Progenitor cell of endocrine pancreas (in vitro differentiated cells): ENCODE measurements around the gene MTFP1. TPM values are rescaled to one million over a fixed set of nuclear protein-coding genes. Genes with fewer than 3 reads are reported as not detected.

Source experiments
- DNase-seq: peaks from one replicate; pipeline ENCODE4 v3.0.0; 2021; ENCODE audit warnings: low spot score; ENCODE audit not compliant: unreplicated experiment
- H3K27ac Mint-ChIP-seq: 2 replicates; pipeline ENCODE4 v1.8.0; 2021; ENCODE audit warnings: mild to moderate bottlenecking, moderate library complexity, mixed read lengths
- H3K27me3 Mint-ChIP-seq: 2 replicates; pipeline ENCODE4 v1.8.0; 2021; ENCODE audit warnings: mixed read lengths
- H3K36me3 Mint-ChIP-seq: 2 replicates; pipeline ENCODE4 v1.8.0; 2022; ENCODE audit warnings: mixed read lengths; ENCODE audit not compliant: insufficient read depth
- H3K4me1 Mint-ChIP-seq: 2 replicates; pipeline ENCODE4 v1.8.0; 2021; ENCODE audit warnings: low read depth, mixed read lengths
- H3K4me3 Mint-ChIP-seq: 2 replicates; pipeline ENCODE4 v1.8.0; 2021; ENCODE audit warnings: low read depth, mild to moderate bottlenecking, moderate library complexity, mixed read lengths
- H3K9me3 Mint-ChIP-seq: 2 replicates; pipeline ENCODE4 v1.8.0; 2021; ENCODE audit warnings: low read depth, mixed read lengths
- total RNA-seq: library from RNA; stranded (reverse); gene quantifications from 2 replicates; pipeline ENCODE4 v1.2.1, GENCODE V29; 2021
- TF ChIP-seq, protein P1 (sequence below): fragments of 200-600 bp; sonication (generic); IDR thresholded peaks from one replicate; pipeline ENCODE4 v1.5.0; 2021; ENCODE audit warnings: antibody characterized with exemption, mild to moderate bottlenecking; ENCODE audit not compliant: unreplicated experiment

The MTFP1 gene
- total RNA-seq, 1 donor from 2014 or later = 16.6 TPM

DNA sequence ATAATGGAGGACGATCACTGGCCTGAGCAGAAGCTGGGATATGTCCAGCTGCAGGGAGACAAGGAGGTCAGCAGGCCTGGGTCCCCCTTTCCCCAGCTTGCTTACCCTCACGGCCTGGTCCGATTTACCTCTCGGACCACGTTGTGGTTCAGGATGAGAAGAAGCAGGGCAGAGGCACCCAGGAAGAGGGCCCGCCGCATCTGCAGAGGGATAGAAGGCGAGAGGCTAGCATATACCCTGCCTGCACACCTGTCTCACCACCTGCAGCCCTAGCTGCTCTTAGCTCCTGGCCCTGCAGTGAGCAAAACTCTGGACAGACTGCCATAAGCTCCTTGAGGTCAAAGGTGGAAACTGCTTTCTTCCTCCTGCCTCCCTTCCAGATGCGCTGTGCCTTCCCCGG lies 39.6 kb upstream of the MTFP1 start:
- Mint-ChIP-seq H3K27ac (no peak overlapping the region), H3K4me1 (peaks cover 10% of the 10 kb centered on the region), H3K36me3 (peaks cover 1% of the 10 kb centered on the region), H3K27me3 (peaks cover 5% of the 10 kb centered on the region), H3K9me3 (no peaks in the 10 kb centered on the region), H3K4me3 (peak overlapping the region; percentile 77)
- no peak for DNase-seq
- TF ChIP-seq, protein P1, sequence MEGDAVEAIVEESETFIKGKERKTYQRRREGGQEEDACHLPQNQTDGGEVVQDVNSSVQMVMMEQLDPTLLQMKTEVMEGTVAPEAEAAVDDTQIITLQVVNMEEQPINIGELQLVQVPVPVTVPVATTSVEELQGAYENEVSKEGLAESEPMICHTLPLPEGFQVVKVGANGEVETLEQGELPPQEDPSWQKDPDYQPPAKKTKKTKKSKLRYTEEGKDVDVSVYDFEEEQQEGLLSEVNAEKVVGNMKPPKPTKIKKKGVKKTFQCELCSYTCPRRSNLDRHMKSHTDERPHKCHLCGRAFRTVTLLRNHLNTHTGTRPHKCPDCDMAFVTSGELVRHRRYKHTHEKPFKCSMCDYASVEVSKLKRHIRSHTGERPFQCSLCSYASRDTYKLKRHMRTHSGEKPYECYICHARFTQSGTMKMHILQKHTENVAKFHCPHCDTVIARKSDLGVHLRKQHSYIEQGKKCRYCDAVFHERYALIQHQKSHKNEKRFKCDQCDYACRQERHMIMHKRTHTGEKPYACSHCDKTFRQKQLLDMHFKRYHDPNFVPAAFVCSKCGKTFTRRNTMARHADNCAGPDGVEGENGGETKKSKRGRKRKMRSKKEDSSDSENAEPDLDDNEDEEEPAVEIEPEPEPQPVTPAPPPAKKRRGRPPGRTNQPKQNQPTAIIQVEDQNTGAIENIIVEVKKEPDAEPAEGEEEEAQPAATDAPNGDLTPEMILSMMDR = no peak

DNA sequence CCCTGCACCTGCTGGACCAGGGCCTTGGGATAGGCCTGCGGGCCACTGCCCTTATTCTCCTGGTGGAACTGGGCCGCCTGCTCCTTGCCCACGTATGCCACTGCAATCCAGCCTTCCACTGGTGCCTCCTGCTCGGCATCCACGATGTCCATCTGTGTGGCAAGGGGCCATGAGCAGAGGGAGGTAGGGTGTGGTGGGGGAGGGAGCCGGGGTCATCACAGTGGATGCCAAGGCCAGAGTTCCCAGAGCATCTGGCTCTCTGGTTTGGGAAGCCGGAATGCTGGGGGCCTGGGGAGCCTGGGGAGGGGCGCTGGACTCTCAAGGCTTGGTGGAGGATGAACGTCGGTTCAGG lies 39.0 kb upstream of the MTFP1 start:
- Mint-ChIP-seq H3K27ac (peak overlapping the region; percentile 79), H3K4me3 (peak overlapping the region; percentile 77), H3K36me3 (peaks cover 1% of the 10 kb centered on the region), H3K9me3 (no peaks in the 10 kb centered on the region), H3K27me3 (peaks cover 5% of the 10 kb centered on the region), H3K4me1 (peaks cover 10% of the 10 kb centered on the region)
- TF ChIP-seq, protein P1 = no peak
- no peak for DNase-seq

DNA sequence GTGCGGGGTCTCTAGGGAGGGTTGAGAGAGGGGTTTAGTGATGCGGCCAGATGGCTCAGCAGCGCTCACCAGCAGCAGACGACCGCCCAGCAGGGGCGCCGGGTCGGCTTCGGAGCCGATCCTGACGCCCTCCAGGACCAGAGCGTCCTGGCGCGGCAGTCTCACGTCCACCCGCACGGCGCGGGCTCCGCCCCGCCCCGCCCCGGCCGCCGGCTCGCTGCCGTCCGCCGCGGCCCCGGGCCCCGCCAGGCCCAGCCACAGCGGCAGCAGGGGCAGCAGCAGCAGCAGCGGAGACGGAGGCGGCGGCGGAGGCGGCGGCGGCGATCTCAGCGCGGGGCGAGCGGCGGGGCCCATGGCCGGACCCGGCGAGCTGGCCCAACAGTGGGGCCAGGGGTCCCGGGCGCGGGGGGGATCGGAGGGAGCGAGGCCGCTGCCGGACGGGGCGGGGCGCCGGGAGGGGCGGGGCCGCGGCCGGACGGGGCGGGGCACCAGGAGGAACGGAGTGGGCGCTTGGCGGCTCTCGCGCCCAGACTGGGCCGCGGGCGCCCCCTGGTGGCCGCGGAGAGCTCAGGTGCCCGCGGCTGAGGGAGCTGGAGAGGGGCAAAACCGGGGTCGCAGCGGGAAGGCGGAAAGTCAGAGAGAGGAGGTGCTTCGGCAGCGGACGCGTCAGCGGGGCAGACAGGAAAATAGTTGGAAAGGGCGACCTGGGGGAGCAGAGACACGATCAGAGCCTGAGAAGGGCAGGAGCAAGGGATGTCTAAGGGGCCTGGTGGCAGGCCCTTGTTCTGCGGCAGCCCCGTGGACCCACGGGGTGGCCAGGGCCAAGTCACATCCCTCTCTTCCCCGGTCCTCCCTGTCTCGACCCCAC lies 38.4 kb upstream of the MTFP1 start, which contains the start of gene RNF215:
RNF215 (minus strand) TSS at position 452 of the 868 bp plus-strand sequence; CDS start at position 354, 98 bp downstream.
- Mint-ChIP-seq H3K9me3 (no peaks in the 10 kb centered on the region), H3K4me3 (peak within 1 kb of the TSS; percentile 77), H3K27me3 (peaks cover 5% of the 10 kb centered on the region), H3K4me1 (peaks cover 10% of the 10 kb centered on the region), H3K27ac (peak within 1 kb of the TSS; percentile 79), H3K36me3 (peaks cover 1% of the 10 kb centered on the region)
- TF ChIP-seq, protein P1 = peak; percentile 97
- DNase-seq = peak; percentile 89

DNA sequence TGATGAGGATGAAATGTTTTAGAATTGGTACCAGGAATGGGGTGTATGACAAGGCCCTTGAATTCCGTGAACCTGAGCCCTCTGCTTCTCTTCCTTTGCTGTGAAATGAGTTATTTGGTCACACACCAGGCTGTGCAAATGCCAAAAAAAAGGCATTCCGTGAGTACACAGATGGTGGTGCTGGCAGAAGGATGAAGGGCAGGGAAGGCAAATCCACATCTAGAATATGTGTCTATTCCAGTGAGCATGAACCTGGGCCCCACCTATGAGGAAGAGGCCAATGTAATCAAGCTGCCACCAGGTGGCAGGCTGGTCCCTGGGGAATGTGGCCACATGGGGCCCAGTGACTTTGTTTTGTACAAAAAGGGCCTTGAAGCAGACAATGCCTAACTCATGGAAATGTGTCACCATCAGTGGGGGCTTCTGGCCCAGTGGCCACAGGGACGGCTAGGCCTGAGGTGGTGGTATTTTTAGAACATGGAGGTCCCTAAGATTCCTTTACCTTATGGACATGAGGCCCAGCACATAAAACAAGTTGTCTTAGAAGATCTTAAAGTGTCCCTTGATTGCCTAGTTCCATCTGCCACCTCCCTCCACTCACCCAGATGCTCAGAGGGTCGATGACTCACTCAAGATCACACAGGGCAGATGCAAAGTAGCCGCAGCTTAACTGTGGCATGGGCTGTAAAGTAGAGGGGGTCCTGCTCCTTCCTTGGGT lies 34.4 kb upstream of the MTFP1 start:
- H3K27ac Mint-ChIP-seq = peak overlapping the region; percentile 91
- H3K9me3 Mint-ChIP-seq = no peaks in the 10 kb centered on the region
- no peaks in the 10 kb centered on the region for H3K36me3 Mint-ChIP-seq
- peak; percentile 20 for DNase-seq
- TF ChIP-seq, protein P1 = peak; percentile 71
- no peak overlapping the region for H3K4me3 Mint-ChIP-seq
- peaks cover 18% of the 10 kb centered on the region for H3K27me3 Mint-ChIP-seq
- peaks cover 11% of the 10 kb centered on the region for H3K4me1 Mint-ChIP-seq

DNA sequence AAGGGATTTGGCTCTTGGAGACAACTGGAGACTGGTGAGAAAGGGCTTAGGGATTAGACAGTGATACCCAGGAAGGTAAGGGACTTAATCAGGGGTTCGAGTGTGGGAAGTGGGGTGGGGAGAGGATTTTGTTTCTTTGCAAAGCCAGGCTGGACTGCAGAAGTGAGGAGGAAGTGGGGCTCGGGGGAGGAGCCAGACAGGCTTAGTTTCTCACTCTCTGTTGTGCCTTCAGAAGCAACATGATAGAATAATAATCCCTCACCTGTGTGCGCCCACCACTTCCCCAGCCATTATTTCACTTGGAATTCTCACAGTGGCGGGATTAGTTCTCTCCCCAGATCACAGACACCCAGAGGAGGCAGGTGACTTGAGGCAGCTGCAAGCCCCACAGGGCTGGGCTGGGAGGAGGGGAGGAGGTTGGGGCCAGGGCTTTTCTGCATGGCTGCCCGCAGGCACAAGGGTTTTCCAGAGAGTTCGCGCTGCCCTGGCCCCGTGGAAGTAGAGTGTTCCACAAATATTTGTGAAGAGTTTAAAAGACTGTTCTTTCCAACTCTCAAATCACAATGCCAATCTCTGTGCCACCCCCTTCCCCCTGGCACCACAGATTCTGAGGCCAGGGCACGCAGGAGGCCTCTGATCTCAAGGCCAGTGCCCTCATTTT lies 32.8 kb upstream of the MTFP1 start:
- Mint-ChIP-seq H3K27ac (no peak overlapping the region), H3K9me3 (no peaks in the 10 kb centered on the region), H3K36me3 (no peaks in the 10 kb centered on the region), H3K4me3 (no peak overlapping the region), H3K27me3 (peaks cover 19% of the 10 kb centered on the region), H3K4me1 (peaks cover 4% of the 10 kb centered on the region)
- no peak for DNase-seq
- TF ChIP-seq, protein P1 = no peak
